GM12872 (cell line): ENCODE results near the gene MESP2.

Experiments used
- CTCF ChIP-seq: IDR thresholded peaks from 3 replicates; pipeline ENCODE4 v1.5.1; 2011; ENCODE audit warnings: low read depth, mild to moderate bottlenecking, low read length, moderate library complexity; ENCODE audit not compliant: insufficient read depth

MESP2 gene

GRCh38 chr15:89790661-89791060 lies 14.5 kb downstream of the MESP2 start:
- TF ChIP-seq CTCF = no peak

DNA sequence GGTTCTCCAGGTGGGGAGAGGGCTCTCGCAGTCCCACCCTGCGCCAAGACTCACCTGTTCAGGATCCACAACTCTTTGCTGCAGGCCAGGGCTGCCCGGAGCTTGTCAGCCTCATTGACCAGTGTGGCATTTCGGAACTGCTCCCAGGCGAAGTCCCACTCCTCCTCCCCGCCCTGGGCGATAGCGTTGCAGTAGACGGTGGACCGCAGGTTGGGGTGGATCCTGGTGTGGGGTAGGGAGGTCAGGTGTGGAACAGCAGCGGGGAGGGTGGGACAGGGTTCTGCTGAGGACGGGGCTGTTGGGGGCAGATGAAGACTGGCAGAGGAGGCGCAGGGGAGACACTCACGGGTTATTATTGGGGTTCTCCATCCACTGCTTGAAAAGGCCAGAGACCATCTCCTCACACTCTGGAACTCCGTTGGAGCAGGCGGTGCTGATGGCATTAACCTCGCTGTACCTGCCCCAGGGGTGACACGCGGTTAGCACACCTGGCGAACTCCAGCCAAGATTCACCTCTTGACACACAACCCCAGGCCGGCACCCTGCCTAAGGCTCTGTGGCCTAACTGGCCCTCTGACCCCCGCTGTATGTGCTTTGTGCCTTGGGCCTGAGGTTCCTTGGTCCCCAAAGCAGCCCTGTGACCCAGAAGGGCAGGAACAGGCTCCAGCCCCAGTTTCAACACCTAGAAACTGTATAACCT lies 16.1 kb downstream of the MESP2 start:
- TF ChIP-seq CTCF = no peak

GRCh38 chr15:89794627-89795241 lies 18.6 kb downstream of the MESP2 start:
- no peak for TF ChIP-seq CTCF

DNA sequence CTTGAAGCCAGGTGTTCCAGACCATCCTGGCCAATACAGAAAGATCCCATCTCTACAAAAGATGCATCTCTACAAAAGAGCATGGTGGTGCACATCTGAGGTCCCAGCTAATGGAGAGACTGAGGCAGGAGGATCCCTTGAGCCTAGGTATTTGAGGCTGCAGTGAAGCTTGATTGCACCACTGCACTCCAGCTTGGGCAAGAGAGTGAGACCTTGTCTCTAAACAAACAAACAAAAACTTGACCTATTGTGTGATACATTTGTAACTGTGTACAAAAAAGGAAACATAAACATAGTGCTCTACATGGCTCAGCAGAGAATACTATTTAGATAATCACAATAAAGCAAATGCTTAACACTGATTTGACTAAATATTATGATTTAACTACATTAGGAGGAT lies 19.9 kb downstream of the MESP2 start:
- no peak for TF ChIP-seq CTCF

DNA sequence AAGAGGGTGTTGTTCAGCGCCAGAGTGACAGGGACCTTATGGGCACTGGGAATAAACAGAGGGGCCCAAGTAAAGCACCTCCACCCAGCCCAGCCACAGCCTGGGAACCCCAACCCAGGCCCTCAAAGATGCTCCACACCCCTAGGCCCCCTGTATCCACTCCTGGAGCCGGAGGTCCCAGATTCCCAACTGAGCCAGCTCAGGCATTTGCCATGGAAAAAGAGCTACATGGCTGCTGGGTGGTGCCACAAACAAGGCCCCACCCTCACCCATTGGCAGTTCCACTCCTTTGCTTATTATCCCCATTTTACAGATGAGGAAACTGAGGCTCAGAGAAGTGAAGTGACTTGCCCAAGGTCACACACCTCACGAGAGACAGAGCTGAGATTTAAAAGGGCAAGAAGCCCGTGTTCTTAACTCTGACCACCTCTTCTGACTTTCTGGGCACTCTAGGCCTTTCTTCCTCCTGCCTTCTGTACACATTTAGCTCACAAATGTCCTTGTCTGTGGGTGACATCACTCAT lies 21.6 kb downstream of the MESP2 start:
- no peak for TF ChIP-seq CTCF

- no peak for TF ChIP-seq CTCF
These were observed 23.1 kb downstream of the MESP2 start for GRCh38 chr15:89799011-89799911.

- TF ChIP-seq CTCF = no peak
These were observed 23.9 kb downstream of the MESP2 start for GRCh38 chr15:89799918-89800498.
